GM12891 (cell line): Measurements from ENCODE around the gene PARVG.

Experiments used
- POLR2A ChIP-seq: IDR thresholded peaks from 2 replicates; pipeline ENCODE4 v1.6.1; 2011; ENCODE audit warnings: low read depth, low read length, control low read depth
- POLR2AphosphoS5 ChIP-seq: IDR thresholded peaks from 2 replicates; pipeline ENCODE4 v1.6.1; 2011; ENCODE audit warnings: low read depth, low read length, control low read depth
- TAF1 ChIP-seq: IDR thresholded peaks from 2 replicates; pipeline ENCODE4 v1.6.1; 2011; ENCODE audit warnings: low read depth, low read length, control low read depth

DNA sequence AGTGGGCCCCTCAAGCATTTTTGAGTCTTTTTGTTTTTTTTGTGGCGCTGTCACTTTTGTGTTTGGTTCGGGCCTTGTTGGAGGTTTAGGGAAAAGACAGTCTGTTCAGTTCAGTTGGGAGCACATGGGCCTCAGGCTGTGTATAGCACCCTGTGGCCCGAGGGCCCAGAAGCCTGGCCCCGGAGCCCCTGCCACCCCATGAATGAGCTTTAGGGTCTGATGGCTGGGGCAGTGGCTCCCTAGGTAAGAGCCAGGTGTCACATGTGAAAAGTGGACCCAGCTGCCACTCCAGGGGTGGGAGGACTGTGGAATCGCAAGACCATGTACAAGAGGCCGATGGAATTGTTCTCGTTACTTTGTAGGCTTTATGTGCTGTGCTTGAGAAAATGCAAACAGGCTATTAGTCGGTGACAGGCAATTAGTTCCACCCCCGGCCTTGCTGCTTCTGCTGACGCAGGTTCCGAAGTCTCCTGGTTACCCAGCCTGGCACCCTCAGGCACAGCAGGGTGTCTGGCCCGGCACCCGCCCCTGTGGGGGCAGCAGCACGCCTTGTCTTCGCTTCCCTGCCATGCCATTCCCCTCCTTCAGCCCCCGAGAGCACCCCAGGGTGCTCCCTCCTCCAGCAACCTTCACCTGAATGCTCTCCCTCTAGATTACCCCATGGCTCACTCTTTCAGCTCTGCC lies 38.2 kb upstream of the PARVG start:
- TF ChIP-seq POLR2AphosphoS5 (no peak), POLR2A (no peak), TAF1 (no peak)
